HepG2 (cell line): ENCODE measurements around the gene H6PD.

Experiments
- BRCA1 ChIP-seq: sonication (generic); formaldehyde crosslinking; IDR thresholded peaks from 2 replicates; pipeline ENCODE4 v1.4.0; 2020; ENCODE audit warnings: missing genetic modification reagents
- CEBPB ChIP-seq: IDR thresholded peaks from 2 replicates; pipeline ENCODE4 v1.6.1; 2011; ENCODE audit warnings: low read depth, low read length, improper control_type of control experiment, borderline replicate concordance
- TRIM24 ChIP-seq: sonication (generic); formaldehyde crosslinking; IDR thresholded peaks from 2 replicates; pipeline ENCODE4 v1.8.0; 2022; ENCODE audit warnings: mild to moderate bottlenecking, missing genetic modification reagents
- TF ChIP-seq, protein P1 (sequence below): sonication (generic); formaldehyde crosslinking; IDR thresholded peaks from 2 replicates; pipeline ENCODE4 v1.5.0; 2020; ENCODE audit warnings: mild to moderate bottlenecking, missing genetic modification reagents, moderate library complexity
- TF ChIP-seq, protein P2 (sequence below), 2 experiments: fragments of 450-650 bp in 1 of 2; sonication (generic) in 1 of 2; formaldehyde crosslinking in 1 of 2; IDR thresholded peaks; 2 replicates each; pipeline versions ENCODE4 v1.6.1 to v1.8.0; 2016 to 2022; ENCODE audit warnings: antibody characterized with exemption in 1 of 2, mild to moderate bottlenecking in 1 of 2, missing genetic modification reagents in 1 of 2

DNA sequence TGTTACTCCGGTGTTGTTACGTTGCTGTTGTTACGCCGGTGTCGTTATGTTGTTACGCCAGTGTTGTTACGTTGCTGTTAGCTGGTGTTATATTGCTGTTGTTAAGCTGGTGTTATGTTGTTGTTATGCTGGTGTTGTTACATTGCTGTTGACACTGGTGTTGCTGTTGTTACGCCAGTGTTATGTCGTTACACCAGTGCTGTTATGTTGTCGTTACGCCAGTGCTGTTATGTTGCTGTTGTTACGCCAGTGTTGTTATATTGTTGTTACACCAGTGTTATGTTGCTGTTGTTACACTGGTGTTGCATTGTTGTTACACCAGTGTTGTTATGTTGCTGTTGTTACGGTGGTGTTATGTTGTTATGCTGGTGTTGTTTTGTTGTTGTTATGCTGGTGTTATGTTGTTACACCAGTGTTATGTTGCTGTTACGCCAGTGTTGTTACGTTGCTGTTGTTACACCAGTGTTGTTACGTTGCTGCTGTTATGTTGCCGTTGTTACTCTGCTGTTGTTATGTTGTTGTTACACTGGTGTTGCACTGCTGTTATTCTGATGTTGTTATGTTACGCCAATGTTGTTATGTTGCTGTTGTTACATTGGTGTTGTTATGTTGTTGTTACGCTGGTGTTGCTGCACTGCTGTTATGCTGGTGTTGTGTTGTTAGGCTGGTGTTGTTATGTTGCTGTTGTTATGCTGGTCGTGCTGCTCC is 25.6 kb downstream of the H6PD start:
- TF ChIP-seq, protein P1, sequence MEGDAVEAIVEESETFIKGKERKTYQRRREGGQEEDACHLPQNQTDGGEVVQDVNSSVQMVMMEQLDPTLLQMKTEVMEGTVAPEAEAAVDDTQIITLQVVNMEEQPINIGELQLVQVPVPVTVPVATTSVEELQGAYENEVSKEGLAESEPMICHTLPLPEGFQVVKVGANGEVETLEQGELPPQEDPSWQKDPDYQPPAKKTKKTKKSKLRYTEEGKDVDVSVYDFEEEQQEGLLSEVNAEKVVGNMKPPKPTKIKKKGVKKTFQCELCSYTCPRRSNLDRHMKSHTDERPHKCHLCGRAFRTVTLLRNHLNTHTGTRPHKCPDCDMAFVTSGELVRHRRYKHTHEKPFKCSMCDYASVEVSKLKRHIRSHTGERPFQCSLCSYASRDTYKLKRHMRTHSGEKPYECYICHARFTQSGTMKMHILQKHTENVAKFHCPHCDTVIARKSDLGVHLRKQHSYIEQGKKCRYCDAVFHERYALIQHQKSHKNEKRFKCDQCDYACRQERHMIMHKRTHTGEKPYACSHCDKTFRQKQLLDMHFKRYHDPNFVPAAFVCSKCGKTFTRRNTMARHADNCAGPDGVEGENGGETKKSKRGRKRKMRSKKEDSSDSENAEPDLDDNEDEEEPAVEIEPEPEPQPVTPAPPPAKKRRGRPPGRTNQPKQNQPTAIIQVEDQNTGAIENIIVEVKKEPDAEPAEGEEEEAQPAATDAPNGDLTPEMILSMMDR (CRISPR knock-in tag), result no peak
- no peak for TF ChIP-seq TRIM24 (CRISPR knock-in tag)
- TF ChIP-seq, protein P2, sequence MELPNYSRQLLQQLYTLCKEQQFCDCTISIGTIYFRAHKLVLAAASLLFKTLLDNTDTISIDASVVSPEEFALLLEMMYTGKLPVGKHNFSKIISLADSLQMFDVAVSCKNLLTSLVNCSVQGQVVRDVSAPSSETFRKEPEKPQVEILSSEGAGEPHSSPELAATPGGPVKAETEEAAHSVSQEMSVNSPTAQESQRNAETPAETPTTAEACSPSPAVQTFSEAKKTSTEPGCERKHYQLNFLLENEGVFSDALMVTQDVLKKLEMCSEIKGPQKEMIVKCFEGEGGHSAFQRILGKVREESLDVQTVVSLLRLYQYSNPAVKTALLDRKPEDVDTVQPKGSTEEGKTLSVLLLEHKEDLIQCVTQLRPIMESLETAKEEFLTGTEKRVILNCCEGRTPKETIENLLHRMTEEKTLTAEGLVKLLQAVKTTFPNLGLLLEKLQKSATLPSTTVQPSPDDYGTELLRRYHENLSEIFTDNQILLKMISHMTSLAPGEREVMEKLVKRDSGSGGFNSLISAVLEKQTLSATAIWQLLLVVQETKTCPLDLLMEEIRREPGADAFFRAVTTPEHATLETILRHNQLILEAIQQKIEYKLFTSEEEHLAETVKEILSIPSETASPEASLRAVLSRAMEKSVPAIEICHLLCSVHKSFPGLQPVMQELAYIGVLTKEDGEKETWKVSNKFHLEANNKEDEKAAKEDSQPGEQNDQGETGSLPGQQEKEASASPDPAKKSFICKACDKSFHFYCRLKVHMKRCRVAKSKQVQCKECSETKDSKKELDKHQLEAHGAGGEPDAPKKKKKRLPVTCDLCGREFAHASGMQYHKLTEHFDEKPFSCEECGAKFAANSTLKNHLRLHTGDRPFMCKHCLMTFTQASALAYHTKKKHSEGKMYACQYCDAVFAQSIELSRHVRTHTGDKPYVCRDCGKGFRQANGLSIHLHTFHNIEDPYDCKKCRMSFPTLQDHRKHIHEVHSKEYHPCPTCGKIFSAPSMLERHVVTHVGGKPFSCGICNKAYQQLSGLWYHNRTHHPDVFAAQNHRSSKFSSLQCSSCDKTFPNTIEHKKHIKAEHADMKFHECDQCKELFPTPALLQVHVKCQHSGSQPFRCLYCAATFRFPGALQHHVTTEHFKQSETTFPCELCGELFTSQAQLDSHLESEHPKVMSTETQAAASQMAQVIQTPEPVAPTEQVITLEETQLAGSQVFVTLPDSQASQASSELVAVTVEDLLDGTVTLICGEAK (IDR thresholded peaks at IDR 0.05), result no peak
- TF ChIP-seq, protein P2 (CRISPR knock-in tag; IDR thresholded peaks at IDR 0.05), result no peak
- no peak for TF ChIP-seq BRCA1
- TF ChIP-seq CEBPB, result no peak
